Hepatocyte (in vitro differentiated cells): Measurements from ENCODE around the gene C3orf22.

Source experiments
- CTCF ChIP-seq: fragments of 200-600 bp; sonication (generic); IDR thresholded peaks from 2 replicates; pipeline ENCODE4 v1.5.1; 2016; ENCODE audit warnings: antibody characterized with exemption, mild to moderate bottlenecking; ENCODE audit not compliant: poor library complexity
- EZH2 ChIP-seq: fragments of 200-600 bp; sonication (generic); IDR thresholded peaks from 2 replicates; pipeline ENCODE4 v1.6.1; 2016; ENCODE audit warnings: antibody characterized with exemption, mild to moderate bottlenecking, borderline replicate concordance
- EZH2phosphoT487 ChIP-seq: fragments of 200-600 bp; sonication (generic); IDR thresholded peaks from one replicate; pipeline ENCODE4 v1.6.1; 2018; ENCODE audit warnings: antibody characterized with exemption, mild to moderate bottlenecking, low read depth, moderate library complexity; ENCODE audit not compliant: unreplicated experiment, severe bottlenecking

GRCh38 chr3:126519506-126520455, 39.0 kb downstream of the C3orf22 start:
- TF ChIP-seq EZH2phosphoT487: no peak
- TF ChIP-seq CTCF: no peak
- no peak for TF ChIP-seq EZH2
